Stimulated activated CD8-positive, alpha-beta memory T cell treated with anti-CD3 and anti-CD28 coated beads, Interleukin-4, amount 100 ng/mL, for 24 hours (primary cell): ENCODE measurements around the gene PTPRH.
"Not testable (repeated sequence)": the region's sequence is repeated elsewhere in the genome, so short reads cannot be mapped to it uniquely, and the experiment has no call there.

Source experiments
- DNase-seq: peaks from one replicate; pipeline ENCODE4 v3.0.0-alpha.2; 2020; ENCODE audit warnings: low read depth

The PTPRH gene

DNA sequence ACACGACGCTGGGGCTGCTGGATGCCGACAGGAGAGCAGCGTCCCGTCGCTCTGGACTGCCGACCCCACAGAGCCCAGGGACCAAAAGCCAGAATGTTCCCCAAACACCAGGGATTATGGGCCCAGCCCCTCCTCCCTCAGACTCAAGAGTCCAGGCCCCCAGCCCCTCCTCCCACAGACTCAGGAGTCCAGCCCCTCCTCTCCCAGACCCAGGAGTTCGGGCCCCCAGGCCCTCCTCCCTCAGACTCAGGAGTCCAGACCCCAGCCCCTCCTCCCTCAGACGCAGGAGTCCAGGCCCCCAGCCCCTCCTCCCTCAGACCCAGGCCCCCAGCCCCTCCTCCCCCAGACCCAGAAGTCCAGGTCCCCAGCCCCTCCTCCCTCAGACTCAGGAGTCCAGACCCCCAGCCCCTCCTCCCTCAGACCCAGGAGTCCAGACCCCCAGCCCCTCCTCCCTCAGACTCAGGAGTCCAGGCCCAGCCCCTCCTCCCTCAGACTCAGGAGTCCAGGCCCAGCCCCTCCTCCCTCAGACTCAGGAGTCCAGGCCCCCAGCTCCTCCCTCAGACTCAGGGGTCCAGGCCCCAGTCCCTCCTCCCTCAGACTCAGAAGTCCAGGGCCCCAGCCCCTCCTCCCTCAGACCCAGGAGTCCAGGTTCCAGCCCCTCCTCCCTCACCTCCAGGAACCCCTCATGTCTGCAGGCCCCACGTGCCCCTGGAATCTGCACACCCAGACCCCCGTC is 15.5 kb upstream of the PTPRH start:
- DNase-seq = not testable (repeated sequence)

DNA sequence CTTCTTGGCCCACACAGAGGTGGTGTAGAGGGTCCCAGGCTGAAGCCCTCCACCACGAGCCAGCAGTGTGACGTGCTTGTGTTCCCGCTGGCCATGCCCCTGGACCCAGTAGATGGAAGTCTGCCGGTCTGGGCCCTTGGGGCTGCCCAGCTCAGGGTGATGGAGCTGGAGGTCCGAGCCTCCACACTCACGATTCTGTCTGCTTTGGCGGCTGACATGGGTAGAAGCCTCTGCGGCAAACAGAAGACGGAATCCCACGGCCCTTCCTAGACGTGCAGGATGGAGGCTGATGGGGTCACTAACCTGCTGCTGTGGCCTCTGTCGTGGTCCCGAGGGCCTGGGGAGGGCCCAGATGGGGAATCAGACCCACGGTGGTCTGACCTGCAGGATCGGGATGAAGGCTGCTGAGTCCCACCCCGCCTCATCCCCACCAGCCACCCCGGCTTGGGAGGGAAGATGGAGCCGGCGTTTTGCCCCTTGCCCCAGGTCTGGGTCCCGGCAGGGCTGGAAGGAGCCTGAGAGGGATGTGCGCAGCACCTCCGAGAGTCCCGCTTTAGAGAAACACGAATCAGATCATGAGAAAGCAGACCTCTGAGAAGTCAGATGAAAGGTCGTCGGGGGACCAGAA is 14.9 kb upstream of the PTPRH start:
- no peak for DNase-seq

- DNase-seq = no peak
These were observed 14.2 kb upstream of the PTPRH start for GRCh38 chr19:55223291-55224037.

GRCh38 chr19:55220525-55220924 is 11.2 kb upstream of the PTPRH start:
- DNase-seq = no peak

DNA sequence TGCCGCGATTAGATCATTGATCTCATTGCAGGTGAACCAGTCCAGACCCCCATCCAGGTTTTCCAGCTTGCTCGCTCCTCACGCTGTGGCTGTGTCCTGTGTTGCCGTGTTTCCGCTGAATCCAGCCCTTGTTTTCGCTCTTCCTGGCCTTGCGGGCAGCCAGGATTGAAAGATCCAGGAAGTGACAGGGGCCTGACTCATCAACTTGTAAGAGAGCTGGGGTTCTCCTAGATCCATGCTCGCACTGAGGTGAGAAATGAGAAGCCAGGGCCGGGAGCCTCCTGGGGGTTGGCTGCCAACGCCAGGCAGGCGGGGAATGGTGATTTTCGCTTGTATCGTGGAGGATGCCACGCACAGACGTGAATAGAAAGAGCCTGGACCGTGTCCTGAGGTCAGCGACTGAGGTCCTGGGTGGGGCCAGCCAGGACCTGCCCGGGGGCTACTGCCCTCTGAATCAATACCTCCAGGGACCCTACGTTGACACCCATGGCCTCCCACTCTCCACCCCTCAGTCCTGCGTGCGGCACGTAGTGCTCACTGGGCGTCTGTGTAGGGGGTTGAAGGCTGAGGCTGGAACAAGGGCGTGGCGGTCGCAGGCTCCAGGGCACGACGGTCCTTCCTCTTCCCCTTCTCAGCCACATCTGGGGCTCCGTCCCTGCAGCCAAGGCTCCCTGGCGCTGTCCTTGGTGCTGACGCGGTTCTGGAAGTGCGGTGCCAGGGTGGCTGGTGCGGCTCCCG is 7.3 kb upstream of the PTPRH start:
- peak; percentile 27 for DNase-seq

DNA sequence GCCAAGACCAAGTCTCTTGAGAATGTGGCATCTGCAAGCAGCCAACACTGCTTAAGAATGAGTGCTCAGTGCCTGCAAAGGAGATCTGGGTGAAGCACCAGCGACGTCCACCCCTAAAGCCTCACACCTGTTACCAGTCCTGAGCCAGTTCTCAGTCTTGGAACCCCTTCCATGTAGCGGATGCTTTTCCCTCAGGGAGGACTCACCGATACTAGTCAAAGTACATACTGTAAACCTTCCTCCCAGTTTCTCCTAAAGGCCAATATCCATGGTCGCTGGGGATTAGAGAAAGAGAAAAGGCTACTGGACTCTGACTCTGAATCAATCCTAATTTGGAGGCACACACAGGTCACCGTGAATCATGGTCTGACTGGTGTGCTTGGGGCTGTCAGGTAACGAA is 4.2 kb upstream of the PTPRH start:
- no peak for DNase-seq

DNA sequence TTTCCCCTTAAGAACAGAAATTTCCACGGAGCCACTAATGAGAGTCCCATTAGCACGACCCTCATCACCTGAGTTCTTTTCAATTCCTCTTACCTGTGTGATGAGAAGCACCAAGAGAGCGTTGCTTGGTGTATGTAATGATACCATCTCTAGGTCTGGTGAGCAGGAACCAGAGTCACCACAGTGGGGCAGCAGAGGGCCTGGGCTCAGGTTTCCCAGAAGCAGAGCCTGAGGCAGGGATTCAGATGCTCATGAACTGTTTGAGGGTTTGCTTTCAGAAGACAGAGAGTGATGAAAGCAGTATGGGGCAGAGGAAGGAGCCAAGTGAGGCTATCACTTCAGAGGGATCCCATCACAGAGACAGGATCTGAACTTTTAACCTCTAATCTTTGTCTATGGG is 3.1 kb upstream of the PTPRH start:
- peak; percentile 13 for DNase-seq

GRCh38 chr19:55209693-55210472 is 582 bp upstream of the PTPRH start:
- no peak for DNase-seq

DNA sequence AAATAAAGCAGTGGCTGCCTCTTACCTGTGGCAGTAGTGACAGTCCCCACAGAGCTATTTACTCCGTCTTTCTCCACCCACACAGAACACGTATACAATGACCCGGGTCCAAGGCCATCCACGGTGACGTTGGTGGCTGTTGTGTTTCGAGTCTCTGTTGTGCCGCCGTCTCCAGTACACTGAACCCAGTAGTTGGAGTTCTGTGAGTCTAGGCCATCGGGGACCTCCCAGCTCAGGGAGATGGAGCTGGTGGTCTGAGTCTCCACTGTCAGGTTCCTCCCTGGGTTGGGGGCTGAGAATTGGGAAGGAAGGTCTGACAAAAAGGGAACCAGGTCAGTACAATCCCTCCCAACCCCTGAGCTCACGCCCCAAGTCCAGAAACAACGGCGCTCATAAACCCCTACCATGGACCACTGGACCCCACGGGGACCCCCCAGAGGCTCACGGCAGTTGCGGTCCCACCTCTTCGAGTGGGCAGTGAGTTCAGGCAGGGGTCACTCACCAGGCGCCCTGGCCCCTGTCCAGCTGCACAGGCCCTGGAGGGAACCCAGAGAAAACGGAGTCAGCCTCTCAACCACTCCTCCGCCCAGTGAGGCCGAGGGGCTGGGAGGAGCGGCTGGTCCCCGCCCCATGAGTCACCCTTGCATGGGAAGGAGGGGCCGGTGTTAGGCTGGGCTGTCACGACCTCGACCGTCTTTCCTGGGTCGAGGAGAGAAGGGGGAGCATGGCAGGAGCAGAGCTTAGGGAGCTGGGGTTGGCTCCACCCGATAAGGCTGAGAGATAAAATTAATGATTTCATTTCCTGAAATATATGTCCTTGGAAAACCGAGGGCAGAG is 2.4 kb downstream of the PTPRH start:
- peak; percentile 40 for DNase-seq

DNA sequence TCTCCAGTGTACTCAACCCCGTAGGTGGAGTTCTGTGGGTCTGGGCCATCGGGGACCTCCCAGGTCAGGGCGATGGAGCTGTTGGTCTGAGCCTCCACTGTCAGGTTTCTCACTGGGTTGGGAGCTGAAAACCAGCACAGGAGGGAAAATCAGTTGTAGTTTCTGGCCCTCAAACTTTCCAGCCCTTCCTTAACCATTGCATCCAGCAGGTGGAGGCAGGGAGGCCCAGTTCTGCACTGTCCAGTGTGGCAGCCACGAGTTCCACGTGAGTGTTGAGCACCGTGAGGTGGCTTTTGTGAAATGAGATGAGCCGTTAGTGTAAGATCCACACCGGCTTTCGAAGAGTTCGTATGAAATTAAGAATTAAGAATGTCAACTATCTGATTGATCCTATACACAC is 7.1 kb downstream of the PTPRH start:
- not testable (repeated sequence) for DNase-seq

DNA sequence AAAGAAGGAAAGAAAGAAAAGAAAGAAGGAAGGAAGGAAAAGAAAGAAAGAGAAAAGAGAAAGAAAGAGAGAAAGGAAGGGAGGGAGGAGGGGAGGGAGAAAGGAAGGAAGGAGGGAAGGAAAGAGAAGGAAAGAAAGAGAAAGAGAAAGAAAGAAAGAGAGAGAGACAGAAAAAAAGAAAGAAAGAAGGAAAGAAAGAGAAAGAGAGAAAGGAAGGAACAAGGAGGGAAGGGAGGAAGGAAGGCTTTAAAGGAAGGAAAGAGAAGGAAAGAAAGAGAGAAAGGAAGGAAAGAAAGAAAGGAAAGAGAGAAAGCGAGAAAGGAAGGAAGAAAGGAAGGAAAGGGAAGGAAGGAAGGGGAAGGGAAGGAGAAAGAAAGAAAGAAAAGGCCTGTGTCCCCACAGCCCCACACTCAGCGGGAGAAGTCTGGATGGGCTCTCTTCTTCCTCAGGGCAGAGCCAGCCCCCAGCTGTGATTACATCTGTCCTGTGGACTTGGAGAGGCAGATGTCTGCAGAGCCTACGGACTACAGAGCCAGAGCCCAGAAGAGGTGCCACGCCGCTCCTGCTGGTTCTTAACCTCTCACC is 9.6 kb downstream of the PTPRH start:
- DNase-seq = no peak

GRCh38 chr19:55198651-55199050 is 10.7 kb downstream of the PTPRH start:
- DNase-seq = no peak

DNA sequence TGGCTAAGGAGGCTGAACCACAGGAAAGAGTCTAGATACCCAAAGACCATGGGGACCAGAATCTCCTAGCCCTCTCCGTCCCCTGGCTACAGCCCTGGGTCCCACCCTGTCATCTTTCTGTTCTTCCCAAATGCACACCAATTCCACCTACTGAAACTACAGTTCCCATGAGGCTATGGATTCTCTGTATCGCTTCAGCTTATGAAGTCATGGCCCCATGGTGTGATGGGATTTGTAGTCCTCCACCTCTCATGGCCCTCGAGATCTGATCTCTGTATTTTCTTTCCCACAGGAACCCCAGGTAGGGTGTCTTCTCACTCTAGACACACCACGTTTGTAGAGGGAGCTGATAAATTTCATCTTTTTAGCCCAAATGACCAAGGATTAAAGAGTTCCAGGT is 11.8 kb downstream of the PTPRH start:
- DNase-seq = no peak

DNA sequence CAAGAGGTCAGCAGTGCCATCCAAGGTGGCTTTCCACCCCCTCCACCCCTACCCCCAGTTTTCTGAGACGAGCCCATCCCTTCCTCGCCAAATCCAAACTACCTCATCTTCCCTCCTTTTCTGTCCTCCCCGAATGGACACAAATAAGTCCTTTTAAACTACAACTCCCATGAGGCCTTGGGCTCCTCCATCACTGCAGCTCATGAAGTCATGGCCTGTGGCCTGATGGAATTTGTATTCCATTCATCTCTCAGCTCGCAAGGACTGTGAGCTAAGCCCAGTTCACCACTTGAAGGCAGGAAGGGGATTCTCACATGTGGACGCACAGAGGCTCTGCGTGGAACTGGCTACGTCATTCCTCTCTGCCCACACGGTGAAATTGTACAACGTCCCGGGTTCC is 12.5 kb downstream of the PTPRH start:
- DNase-seq = no peak

DNA sequence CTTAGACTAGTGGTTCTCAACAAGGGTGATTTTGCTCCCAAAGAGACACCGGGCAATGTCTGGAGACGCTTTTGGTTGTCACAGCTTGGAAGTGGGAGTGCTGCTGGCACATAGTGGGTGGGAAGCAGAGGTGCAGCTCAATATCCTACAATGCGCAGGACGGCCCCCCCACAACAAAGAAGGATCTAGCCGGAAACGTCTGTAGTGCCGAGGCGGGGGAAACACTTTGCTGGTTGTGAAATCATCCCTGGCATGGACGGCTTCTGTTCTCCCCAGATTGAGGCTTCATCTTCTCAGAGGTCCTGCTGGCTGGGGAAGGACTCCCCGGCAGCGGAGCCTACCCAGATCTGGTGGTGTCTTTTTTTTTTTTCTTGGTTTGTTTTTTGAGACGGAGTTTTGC is 15.8 kb downstream of the PTPRH start:
- no peak for DNase-seq

DNA sequence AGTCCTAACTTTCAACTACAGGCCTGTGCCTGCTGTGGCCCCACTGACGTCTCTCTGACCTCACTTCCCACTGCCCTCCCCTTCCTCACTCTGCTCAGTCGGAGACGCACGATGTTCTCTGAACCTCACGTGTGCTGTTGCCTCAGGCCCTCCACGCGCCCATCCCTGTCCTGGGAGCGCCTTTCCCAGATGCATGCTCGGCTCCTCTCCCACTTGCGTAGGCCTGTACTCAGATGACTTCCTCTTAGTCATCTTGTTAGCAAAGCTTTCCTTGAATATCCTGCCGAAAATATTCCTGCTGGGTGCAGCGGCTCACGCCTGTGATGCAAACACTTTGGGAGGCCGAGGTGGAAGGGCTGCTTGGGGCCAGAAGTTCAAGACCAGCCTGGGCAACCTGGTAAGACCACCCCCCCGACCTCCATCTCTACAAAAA is 19.9 kb downstream of the PTPRH start:
- no peak for DNase-seq

- no peak for DNase-seq
These were observed 20.7 kb downstream of the PTPRH start for GRCh38 chr19:55188625-55189024.

DNA sequence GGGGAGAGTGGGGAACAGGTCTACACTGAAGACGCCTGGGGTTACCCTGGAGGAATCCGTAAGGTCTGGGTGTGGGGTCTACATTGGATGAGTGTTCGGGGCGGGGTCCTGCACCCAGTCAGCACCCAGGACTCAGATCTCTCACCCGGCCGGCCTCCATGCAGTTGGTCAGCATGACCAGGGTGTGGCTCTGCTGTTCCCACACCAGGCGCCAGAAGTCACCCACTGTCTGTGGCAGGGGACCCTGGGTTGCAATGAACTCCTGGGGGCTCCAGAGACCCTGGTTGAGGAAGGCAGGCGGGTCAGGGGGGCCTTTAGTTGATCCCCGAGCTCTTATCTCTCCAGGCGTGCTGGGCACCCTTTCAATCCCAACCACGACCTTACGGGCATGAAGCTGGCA is 23.2 kb downstream of the PTPRH start:
- DNase-seq = no peak

- DNase-seq = no peak
These were observed 27.6 kb downstream of the PTPRH start for GRCh38 chr19:55181740-55182139.
